ENCODE measurements around the gene PACS1.

GRCh38 chr11:66155387-66156073 lies 85.5 kb downstream of the PACS1 start:
- TF ChIP-seq CTCF (IDR thresholded peaks at IDR 0.05): no peak
- no peak for TF ChIP-seq POLR2A (IDR thresholded peaks at IDR 0.05)
